Natural killer cell (primary cell): ENCODE data around the gene XCL2. TPM values are rescaled to one million over a fixed set of nuclear protein-coding genes. Genes with fewer than 3 reads are reported as not detected.
A peak's percentile ranks its signal among the peaks of the same experiment; 100 is the strongest.

ENCODE experiments used
- ATAC-seq, 3 donors: fragments of 150-1000 bp in 2 of 3; fragments of 200-7000 bp in 1 of 3; cut with Tn5 transposase; 1 replicate in 1 of 3; 2 replicates in 2 of 3; pipeline ENCODE4 v1.10.0; 2021; ENCODE audit warnings: mild to moderate bottlenecking in 2 of 3, moderate library complexity in 2 of 3
- DNase-seq, 2 donors: peaks; one replicate each; pipeline versions ENCODE4 v3.0.0 to v3.0.0-alpha.2; 2013 to 2021; ENCODE audit warnings: mixed read lengths in 1 of 2
- H3K27ac ChIP-seq: one replicate; pipeline ENCODE4 v1.5.1; 2013; ENCODE audit warnings: mild to moderate bottlenecking, low read length
- H3K27me3 ChIP-seq: one replicate; pipeline ENCODE4 v1.6.1; 2013; ENCODE audit warnings: low read length; ENCODE audit not compliant: control insufficient read depth, insufficient read depth
- H3K36me3 ChIP-seq: one replicate; pipeline ENCODE4 v1.6.1; 2013; ENCODE audit warnings: low read length; ENCODE audit not compliant: control insufficient read depth, insufficient read depth
- H3K4me1 ChIP-seq: one replicate; pipeline ENCODE4 v1.6.1; 2013; ENCODE audit warnings: low read length; ENCODE audit not compliant: control insufficient read depth, insufficient read depth
- H3K4me3 ChIP-seq: one replicate; pipeline ENCODE4 v1.5.1; 2013; ENCODE audit warnings: low read length
- H3K9me3 ChIP-seq: one replicate; pipeline ENCODE4 v1.6.1; 2013; ENCODE audit warnings: low read length; ENCODE audit not compliant: control insufficient read depth, insufficient read depth
- H3K27ac Mint-ChIP-seq, 2 donors: one replicate each; pipeline ENCODE4 v1.8.0; 2022; ENCODE audit warnings: mild to moderate bottlenecking in 2 of 2, mixed read lengths in 2 of 2, moderate library complexity in 1 of 2
- H3K27me3 Mint-ChIP-seq, 2 donors: one replicate each; pipeline ENCODE4 v1.8.0; 2022; ENCODE audit warnings: low read depth in 2 of 2, mixed read lengths in 2 of 2
- H3K36me3 Mint-ChIP-seq: one replicate; pipeline ENCODE4 v1.8.0; 2022; ENCODE audit warnings: mixed read lengths
- H3K4me1 Mint-ChIP-seq, 2 donors: one replicate each; pipeline ENCODE4 v1.8.0; 2022; ENCODE audit warnings: mixed read lengths in 2 of 2
- H3K4me3 Mint-ChIP-seq: one replicate; pipeline ENCODE4 v1.8.0; 2022; ENCODE audit warnings: mild to moderate bottlenecking, moderate library complexity, mixed read lengths
- H3K9me3 Mint-ChIP-seq, 2 donors: one replicate each; pipeline ENCODE4 v1.8.0; 2022; ENCODE audit warnings: mixed read lengths in 2 of 2
- CTCF ChIP-seq: fragments of 200-600 bp; IDR thresholded peaks from one replicate; pipeline ENCODE4 v1.8.0; 2022; ENCODE audit warnings: antibody characterized with exemption
- WGBS: methylation state at CpG from one replicate; pipeline ENCODE4 v1.1.7; 2013; ENCODE audit warnings: missing lambda C conversion rate; ENCODE audit not compliant: insufficient coverage; 5-methylcytosine and 5-hydroxymethylcytosine counted together
- intact Hi-C: fragments of 100-400 bp; cut with micrococcal nuclease; formaldehyde crosslinking; loops from one replicate; pipeline ENCODE4 v1.14.2; 2022
- total RNA-seq, 4 donors: library from RNA; stranded (reverse); fragments of 120-200 nt in 1 of 4; gene quantifications; one replicate each; pipeline versions ENCODE4 v1.2.3 to v1.2.4, GENCODE V29; 2013 to 2022

Gene XCL2
- total RNA-seq, 3 donors from 2014 or later (not counting 1 experiment from before 2014, with no cell fraction given) = 32.6 to 110 (median 92.9) TPM

GRCh38 chr1:168513656-168514404 lies 30.0 kb downstream of the XCL2 start:
- intact Hi-C loops = loop anchor here (2.0 to 5.0 kb wide), 3 partner anchors 43 to 152 kb away; no protein-coding TSS in a partner anchor
- Histone ChIP-seq H3K9me3 (no peaks in the 10 kb centered on the region), H3K27me3 (no peaks in the 10 kb centered on the region), H3K4me1 (peaks cover 62% of the 10 kb centered on the region), H3K27ac (peak overlapping the region; percentile 80), H3K36me3 (no peaks in the 10 kb centered on the region), H3K4me3 (no peak overlapping the region)
- ATAC-seq (no peak), DNase-seq (peak in 1 of 2 donors; percentile 49)
- no peaks in the 10 kb centered on the region for H3K36me3 Mint-ChIP-seq
- TF ChIP-seq CTCF = no peak
- 65% methylated on average over 9 of the region's 9 CpGs for WGBS
- H3K9me3 Mint-ChIP-seq = no peaks in the 10 kb centered on the region
- H3K27ac Mint-ChIP-seq = peak overlapping the region; percentile 87 to 93
- no peaks in the 10 kb centered on the region for H3K27me3 Mint-ChIP-seq
- H3K4me1 Mint-ChIP-seq = peaks cover 79% of the 10 kb centered on the region in 2 donors
- H3K4me3 Mint-ChIP-seq = peak overlapping the region; percentile 69

GRCh38 chr1:168512864-168513595 lies 30.8 kb downstream of the XCL2 start:
- Histone ChIP-seq H3K27me3 (no peaks in the 10 kb centered on the region), H3K27ac (peak overlapping the region; percentile 80), H3K4me3 (no peak overlapping the region), H3K36me3 (no peaks in the 10 kb centered on the region), H3K9me3 (no peaks in the 10 kb centered on the region), H3K4me1 (peaks cover 61% of the 10 kb centered on the region)
- no peaks in the 10 kb centered on the region for H3K36me3 Mint-ChIP-seq
- no peaks in the 10 kb centered on the region for H3K27me3 Mint-ChIP-seq
- WGBS = 30% methylated on average over 13 of the region's 13 CpGs
- DNase-seq (peak; percentile 36 to 82), ATAC-seq (peak; percentile 32 to 60 (median 53))
- peak overlapping the region; percentile 87 to 93 for H3K27ac Mint-ChIP-seq
- peaks cover 74 to 77% of the 10 kb centered on the region in 2 donors for H3K4me1 Mint-ChIP-seq
- intact Hi-C loops = loop anchor here (2.0 to 5.0 kb wide), 3 partner anchors 44 to 151 kb away; no protein-coding TSS in a partner anchor
- TF ChIP-seq CTCF = no peak
- H3K9me3 Mint-ChIP-seq = no peaks in the 10 kb centered on the region
- peak overlapping the region; percentile 69 for H3K4me3 Mint-ChIP-seq

- H3K9me3 ChIP-seq = no peaks in the 10 kb centered on the region
- intact Hi-C loops = loop anchor here (1.0 to 5.0 kb wide), 3 partner anchors 10 to 148 kb away; no protein-coding TSS in a partner anchor
- H3K4me3 ChIP-seq = no peak overlapping the region
- H3K27me3 ChIP-seq = no peaks in the 10 kb centered on the region
- Mint-ChIP-seq H3K4me1 (peaks cover 76 to 84% of the 10 kb centered on the region in 2 donors), H3K9me3 (no peaks in the 10 kb centered on the region), H3K27ac (peak overlapping the region; percentile 87 to 98), H3K36me3 (no peaks in the 10 kb centered on the region), H3K4me3 (peak overlapping the region; percentile 49), H3K27me3 (no peaks in the 10 kb centered on the region)
- 42% methylated on average over 13 of the region's 13 CpGs for WGBS
- H3K27ac ChIP-seq = peak overlapping the region; percentile 80
- H3K36me3 ChIP-seq = no peaks in the 10 kb centered on the region
- H3K4me1 ChIP-seq = peaks cover 58% of the 10 kb centered on the region
- peak; percentile 69 to 83 (median 73) for ATAC-seq
- DNase-seq = peak; percentile 45 to 74
- TF ChIP-seq CTCF = no peak
These were observed 33.7 kb downstream of the XCL2 start for GRCh38 chr1:168509875-168510791.
